ENCODE data around the gene PLXNA4.

PLXNA4 gene

DNA sequence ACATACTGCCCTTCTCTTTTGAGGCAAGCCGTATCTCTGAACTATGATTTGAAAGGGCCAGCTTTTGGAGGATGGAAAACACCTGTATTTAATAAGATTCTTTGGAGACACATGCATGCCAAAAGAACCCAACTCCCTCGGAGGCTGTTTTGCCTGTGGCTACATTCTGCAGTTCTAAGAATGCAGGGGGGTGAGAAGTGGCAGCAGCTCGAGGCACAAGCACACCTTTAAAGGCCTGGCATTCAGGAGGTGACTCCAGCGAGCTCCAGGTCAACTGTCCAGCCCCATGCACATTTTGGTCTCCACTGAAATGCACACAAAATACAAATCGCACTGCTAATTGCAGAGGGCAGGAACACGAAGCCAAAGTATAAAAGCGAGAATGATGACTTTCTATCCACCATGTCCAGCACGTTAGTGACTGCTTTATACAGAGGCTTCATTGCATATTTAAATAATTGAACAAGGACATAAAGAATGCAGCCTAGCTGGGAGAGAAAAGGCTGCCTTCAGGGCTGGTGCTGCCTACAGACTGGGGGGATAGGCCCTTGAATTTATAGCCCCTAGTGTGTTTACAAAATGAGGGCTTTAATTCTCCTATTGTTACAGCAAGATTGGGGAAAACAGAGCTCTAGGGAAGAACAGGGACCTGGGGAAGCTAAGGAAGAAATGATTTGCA is 359.3 kb downstream of the PLXNA4 start:
- Histone ChIP-seq H3K9me3 (ENCODE audit: control insufficient read depth, insufficient read depth, low read length) (no peaks in the 10 kb centered on the region), H3K4me3 (ENCODE audit: low read depth, low read length) (no peak overlapping the region), H3K36me3 (ENCODE audit: control insufficient read depth, insufficient read depth, low read length) (no peaks in the 10 kb centered on the region), H3K4me1 (ENCODE audit: control insufficient read depth, insufficient read depth, low read length) (peaks cover 2% of the 10 kb centered on the region), H3K9ac (ENCODE audit: low read depth, low read length) (no peak overlapping the region), H3K27me3 (ENCODE audit: control insufficient read depth, insufficient read depth, low read length) (no peaks in the 10 kb centered on the region)

DNA sequence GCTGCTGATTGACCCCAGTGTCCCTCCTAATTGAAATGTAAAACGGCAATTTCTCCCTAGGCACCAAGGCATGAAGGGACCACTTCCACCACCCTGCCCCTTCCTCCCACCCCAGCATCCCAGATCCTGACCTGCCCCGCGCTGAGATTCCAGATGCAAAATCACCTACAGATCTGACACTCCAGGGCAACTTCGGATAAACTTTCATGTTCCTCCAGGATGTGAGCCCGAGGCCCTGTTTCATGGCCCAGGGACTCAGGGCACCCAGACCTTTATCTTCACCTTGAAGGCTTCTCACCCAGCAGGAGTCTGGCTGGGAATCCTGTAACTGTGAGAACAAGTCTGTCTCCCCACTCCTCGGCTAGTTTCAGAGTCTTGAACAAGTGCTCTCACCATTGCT is 361.8 kb downstream of the PLXNA4 start:
- no peaks in the 10 kb centered on the region for H3K36me3 ChIP-seq (ENCODE audit: control insufficient read depth, insufficient read depth, low read length)
- H3K9ac ChIP-seq (ENCODE audit: low read depth, low read length) = no peak overlapping the region
- H3K4me1 ChIP-seq (ENCODE audit: control insufficient read depth, insufficient read depth, low read length) = peaks cover 2% of the 10 kb centered on the region
- no peaks in the 10 kb centered on the region for H3K27me3 ChIP-seq (ENCODE audit: control insufficient read depth, insufficient read depth, low read length)
- no peak overlapping the region for H3K4me3 ChIP-seq (ENCODE audit: low read depth, low read length)
- no peaks in the 10 kb centered on the region for H3K9me3 ChIP-seq (ENCODE audit: control insufficient read depth, insufficient read depth, low read length)

GRCh38 chr7:132213583-132213982 is 362.7 kb downstream of the PLXNA4 start:
- H3K27me3 ChIP-seq (ENCODE audit: control insufficient read depth, insufficient read depth, low read length) = no peaks in the 10 kb centered on the region
- peaks cover 2% of the 10 kb centered on the region for H3K4me1 ChIP-seq (ENCODE audit: control insufficient read depth, insufficient read depth, low read length)
- H3K36me3 ChIP-seq (ENCODE audit: control insufficient read depth, insufficient read depth, low read length) = no peaks in the 10 kb centered on the region
- no peak overlapping the region for H3K4me3 ChIP-seq (ENCODE audit: low read depth, low read length)
- no peaks in the 10 kb centered on the region for H3K9me3 ChIP-seq (ENCODE audit: control insufficient read depth, insufficient read depth, low read length)
- H3K9ac ChIP-seq (ENCODE audit: low read depth, low read length) = no peak overlapping the region

DNA sequence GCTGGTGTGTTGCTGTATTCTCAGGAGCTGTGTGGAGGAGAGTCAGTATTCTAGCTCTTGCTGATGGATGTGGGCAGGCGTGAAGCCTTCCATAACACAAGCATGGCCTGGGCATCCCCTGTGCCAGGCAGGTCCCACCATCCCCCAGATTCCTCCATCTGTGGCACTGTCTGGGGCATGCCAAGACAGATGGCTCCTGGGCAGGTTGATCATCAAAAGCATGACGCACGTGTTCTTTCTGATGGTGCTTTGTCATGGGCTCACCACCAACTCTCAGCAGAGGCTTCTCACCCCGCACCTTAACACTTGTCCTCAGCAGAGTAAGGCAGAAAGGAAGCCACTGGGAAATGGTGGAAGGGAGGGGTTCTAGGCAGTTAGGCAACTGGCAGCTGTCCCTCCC is 364.3 kb downstream of the PLXNA4 start:
- H3K4me1 ChIP-seq (ENCODE audit: control insufficient read depth, insufficient read depth, low read length) = peaks cover 2% of the 10 kb centered on the region
- H3K36me3 ChIP-seq (ENCODE audit: control insufficient read depth, insufficient read depth, low read length) = no peaks in the 10 kb centered on the region
- H3K9ac ChIP-seq (ENCODE audit: low read depth, low read length) = no peak overlapping the region
- H3K27me3 ChIP-seq (ENCODE audit: control insufficient read depth, insufficient read depth, low read length) = no peaks in the 10 kb centered on the region
- no peaks in the 10 kb centered on the region for H3K9me3 ChIP-seq (ENCODE audit: control insufficient read depth, insufficient read depth, low read length)
- H3K4me3 ChIP-seq (ENCODE audit: low read depth, low read length) = no peak overlapping the region

DNA sequence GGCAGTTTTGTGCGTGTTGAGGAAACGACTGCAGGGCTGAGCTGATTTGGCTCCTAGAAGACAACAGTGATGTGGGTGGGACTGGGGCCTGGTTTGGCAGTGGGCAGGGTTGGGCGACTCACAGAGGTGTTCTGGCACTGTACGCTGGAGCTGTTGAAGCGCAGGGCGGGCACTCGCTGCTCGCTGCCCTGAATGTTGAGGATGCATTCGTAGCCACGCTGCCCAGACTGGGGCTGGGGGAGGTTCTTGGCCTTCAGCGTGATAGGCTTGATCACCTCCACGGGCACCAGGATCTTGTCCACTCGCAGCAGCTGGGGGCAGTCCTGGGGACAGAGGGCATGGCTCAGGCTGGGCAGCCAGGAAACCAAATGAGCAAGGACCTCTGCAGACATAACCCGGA is 365.4 kb downstream of the PLXNA4 start:
- Histone ChIP-seq H3K4me3 (ENCODE audit: low read depth, low read length) (no peak overlapping the region), H3K27me3 (ENCODE audit: control insufficient read depth, insufficient read depth, low read length) (no peaks in the 10 kb centered on the region), H3K9me3 (ENCODE audit: control insufficient read depth, insufficient read depth, low read length) (no peaks in the 10 kb centered on the region), H3K9ac (ENCODE audit: low read depth, low read length) (no peak overlapping the region), H3K36me3 (ENCODE audit: control insufficient read depth, insufficient read depth, low read length) (no peaks in the 10 kb centered on the region), H3K4me1 (ENCODE audit: control insufficient read depth, insufficient read depth, low read length) (peaks cover under 1% of the 10 kb centered on the region)

- no peak overlapping the region for H3K9ac ChIP-seq (ENCODE audit: low read depth, low read length)
- H3K36me3 ChIP-seq (ENCODE audit: control insufficient read depth, insufficient read depth, low read length) = no peaks in the 10 kb centered on the region
- H3K27me3 ChIP-seq (ENCODE audit: control insufficient read depth, insufficient read depth, low read length) = no peaks in the 10 kb centered on the region
- H3K4me1 ChIP-seq (ENCODE audit: control insufficient read depth, insufficient read depth, low read length) = no peaks in the 10 kb centered on the region
- no peak overlapping the region for H3K4me3 ChIP-seq (ENCODE audit: low read depth, low read length)
- H3K9me3 ChIP-seq (ENCODE audit: control insufficient read depth, insufficient read depth, low read length) = no peaks in the 10 kb centered on the region
Measured at GRCh38 chr7:132207782-132208181, 368.5 kb downstream of the PLXNA4 start.

- Histone ChIP-seq H3K4me1 (ENCODE audit: control insufficient read depth, insufficient read depth, low read length) (no peaks in the 10 kb centered on the region), H3K9ac (ENCODE audit: low read depth, low read length) (no peak overlapping the region), H3K9me3 (ENCODE audit: control insufficient read depth, insufficient read depth, low read length) (no peaks in the 10 kb centered on the region), H3K4me3 (ENCODE audit: low read depth, low read length) (no peak overlapping the region), H3K36me3 (ENCODE audit: control insufficient read depth, insufficient read depth, low read length) (no peaks in the 10 kb centered on the region), H3K27me3 (ENCODE audit: control insufficient read depth, insufficient read depth, low read length) (no peaks in the 10 kb centered on the region)
Measured at GRCh38 chr7:132207211-132207610, 369.1 kb downstream of the PLXNA4 start.

- no peak overlapping the region for H3K9ac ChIP-seq (ENCODE audit: low read depth, low read length)
- no peak overlapping the region for H3K4me3 ChIP-seq (ENCODE audit: low read depth, low read length)
- H3K27me3 ChIP-seq (ENCODE audit: control insufficient read depth, insufficient read depth, low read length) = no peaks in the 10 kb centered on the region
Measured at GRCh38 chr7:132206594-132206993, 369.7 kb downstream of the PLXNA4 start.

DNA sequence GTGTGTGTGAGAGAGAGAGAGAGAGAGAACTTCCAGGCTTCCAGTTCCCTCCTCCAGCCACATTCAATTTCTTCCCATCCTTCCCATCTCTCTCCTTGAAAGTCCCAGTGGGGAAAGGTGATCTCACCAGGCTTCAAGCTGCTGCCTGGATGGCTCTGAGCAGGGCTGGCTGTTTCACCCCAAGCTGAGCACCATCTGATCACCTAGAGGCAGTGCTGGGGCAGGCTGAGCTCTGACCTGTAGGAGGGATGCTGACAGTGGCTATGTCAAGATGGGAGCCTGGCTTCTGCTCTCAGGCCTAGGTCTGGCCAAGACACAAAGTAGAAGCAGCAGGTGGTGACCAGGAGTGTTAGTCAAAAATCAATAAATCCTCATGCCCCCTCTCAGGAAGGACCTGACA is 370.8 kb downstream of the PLXNA4 start:
- Histone ChIP-seq H3K4me1 (ENCODE audit: control insufficient read depth, insufficient read depth, low read length) (no peaks in the 10 kb centered on the region), H3K36me3 (ENCODE audit: control insufficient read depth, insufficient read depth, low read length) (no peaks in the 10 kb centered on the region), H3K9ac (ENCODE audit: low read depth, low read length) (no peak overlapping the region), H3K9me3 (ENCODE audit: control insufficient read depth, insufficient read depth, low read length) (no peaks in the 10 kb centered on the region), H3K27me3 (ENCODE audit: control insufficient read depth, insufficient read depth, low read length) (no peaks in the 10 kb centered on the region), H3K4me3 (ENCODE audit: low read depth, low read length) (no peak overlapping the region)

More at GRCh38 chr7:132206594-132206993, 369.7 kb downstream of the PLXNA4 start:
- Histone ChIP-seq H3K9me3 (ENCODE audit: control insufficient read depth, insufficient read depth, low read length) (no peaks in the 10 kb centered on the region), H3K4me1 (ENCODE audit: control insufficient read depth, insufficient read depth, low read length) (no peaks in the 10 kb centered on the region), H3K36me3 (ENCODE audit: control insufficient read depth, insufficient read depth, low read length) (no peaks in the 10 kb centered on the region)

- H3K27me3 ChIP-seq (ENCODE audit: control insufficient read depth, insufficient read depth, low read length) = no peaks in the 10 kb centered on the region
- no peaks in the 10 kb centered on the region for H3K4me1 ChIP-seq (ENCODE audit: control insufficient read depth, insufficient read depth, low read length)
- H3K9me3 ChIP-seq (ENCODE audit: control insufficient read depth, insufficient read depth, low read length) = no peaks in the 10 kb centered on the region
- H3K9ac ChIP-seq (ENCODE audit: low read depth, low read length) = no peak overlapping the region
- no peaks in the 10 kb centered on the region for H3K36me3 ChIP-seq (ENCODE audit: control insufficient read depth, insufficient read depth, low read length)
- H3K4me3 ChIP-seq (ENCODE audit: low read depth, low read length) = no peak overlapping the region
Measured at GRCh38 chr7:132203021-132203420, 373.2 kb downstream of the PLXNA4 start.

GRCh38 chr7:132202541-132202940 is 373.7 kb downstream of the PLXNA4 start:
- no peaks in the 10 kb centered on the region for H3K36me3 ChIP-seq (ENCODE audit: control insufficient read depth, insufficient read depth, low read length)
- no peaks in the 10 kb centered on the region for H3K9me3 ChIP-seq (ENCODE audit: control insufficient read depth, insufficient read depth, low read length)
- no peak overlapping the region for H3K9ac ChIP-seq (ENCODE audit: low read depth, low read length)
- H3K4me1 ChIP-seq (ENCODE audit: control insufficient read depth, insufficient read depth, low read length) = no peaks in the 10 kb centered on the region
- no peak overlapping the region for H3K4me3 ChIP-seq (ENCODE audit: low read depth, low read length)
- H3K27me3 ChIP-seq (ENCODE audit: control insufficient read depth, insufficient read depth, low read length) = no peaks in the 10 kb centered on the region

DNA sequence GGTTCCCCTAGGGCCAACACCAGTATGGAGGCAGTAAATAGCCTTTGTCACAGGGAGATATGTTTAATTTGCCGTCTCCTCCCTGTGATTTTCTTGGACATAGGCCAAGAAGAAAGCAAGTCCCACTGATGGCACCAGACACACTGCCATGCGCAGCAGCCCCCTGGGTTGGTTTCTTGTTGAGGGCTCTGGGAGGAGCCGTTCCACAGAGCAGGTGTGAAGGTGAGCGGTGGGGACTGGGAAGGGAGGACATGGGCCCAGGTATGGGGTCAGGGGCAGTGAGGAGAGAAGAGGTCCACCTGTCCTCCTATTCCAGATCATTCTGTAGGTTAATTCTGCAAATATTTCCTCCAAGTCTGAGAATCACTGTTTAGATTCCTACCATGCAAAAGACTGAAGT is 376.1 kb downstream of the PLXNA4 start:
- H3K4me3 ChIP-seq (ENCODE audit: low read depth, low read length) = no peak overlapping the region
- no peaks in the 10 kb centered on the region for H3K4me1 ChIP-seq (ENCODE audit: control insufficient read depth, insufficient read depth, low read length)
- H3K9me3 ChIP-seq (ENCODE audit: control insufficient read depth, insufficient read depth, low read length) = no peaks in the 10 kb centered on the region
- H3K36me3 ChIP-seq (ENCODE audit: control insufficient read depth, insufficient read depth, low read length) = no peaks in the 10 kb centered on the region
- no peak overlapping the region for H3K9ac ChIP-seq (ENCODE audit: low read depth, low read length)
- no peaks in the 10 kb centered on the region for H3K27me3 ChIP-seq (ENCODE audit: control insufficient read depth, insufficient read depth, low read length)
